Cardiac fibroblast (primary cell): ENCODE data around the gene PPP1R10.
A peak's percentile ranks its signal among the peaks of the same experiment; 100 is the strongest.

ENCODE experiments used
- DNase-seq, 2 donors: peaks; one replicate each; pipeline versions ENCODE4 v3.0.0 to v3.0.0-alpha.2; 2010; ENCODE audit warnings: low read depth in 2 of 2
- H3K4me3 ChIP-seq, 2 donors: replicated peaks in 1 of 2; 1 replicate in 1 of 2; 2 replicates in 1 of 2; pipeline ENCODE4 v1.5.1; 2011; ENCODE audit warnings: low read depth in 2 of 2, low read length in 2 of 2, mild to moderate bottlenecking in 2 of 2, moderate library complexity in 1 of 2
- CTCF ChIP-seq: IDR thresholded peaks from one replicate; pipeline ENCODE4 v1.5.1; 2011; ENCODE audit warnings: low read depth, mild to moderate bottlenecking, low read length, inconsistent platforms

The PPP1R10 gene

DNA sequence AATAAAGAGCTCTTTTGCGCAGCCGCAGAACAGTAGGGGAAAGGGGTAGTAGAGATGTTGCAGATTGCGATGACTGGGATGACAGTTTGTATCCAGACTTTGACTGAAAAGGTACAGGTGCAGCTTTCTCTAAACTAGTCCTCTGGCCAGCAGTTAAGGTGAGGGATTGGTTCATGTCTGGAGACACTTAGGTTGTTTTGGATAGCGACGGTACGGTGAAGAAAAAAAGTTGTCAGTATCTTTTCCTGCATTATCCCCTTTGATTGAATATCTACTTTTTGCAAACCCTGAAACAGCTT, 59.4 kb downstream of the PPP1R10 start:
- peak overlapping the region; percentile 80 to 100 for H3K4me3 ChIP-seq
- DNase-seq = no peak
- no peak for TF ChIP-seq CTCF

- TF ChIP-seq CTCF = no peak
- peak within 1 kb of the TSS; percentile 80 to 100 for H3K4me3 ChIP-seq
- peak; percentile 92 to 93 for DNase-seq
Measured at GRCh38 chr6:30556906-30557682, 59.9 kb downstream of the PPP1R10 start, which contains the start of gene PRR3. Gene PRR3 (plus strand): TSS chr6:30557295. CDS start chr6:30557345, 50 bp downstream.

DNA sequence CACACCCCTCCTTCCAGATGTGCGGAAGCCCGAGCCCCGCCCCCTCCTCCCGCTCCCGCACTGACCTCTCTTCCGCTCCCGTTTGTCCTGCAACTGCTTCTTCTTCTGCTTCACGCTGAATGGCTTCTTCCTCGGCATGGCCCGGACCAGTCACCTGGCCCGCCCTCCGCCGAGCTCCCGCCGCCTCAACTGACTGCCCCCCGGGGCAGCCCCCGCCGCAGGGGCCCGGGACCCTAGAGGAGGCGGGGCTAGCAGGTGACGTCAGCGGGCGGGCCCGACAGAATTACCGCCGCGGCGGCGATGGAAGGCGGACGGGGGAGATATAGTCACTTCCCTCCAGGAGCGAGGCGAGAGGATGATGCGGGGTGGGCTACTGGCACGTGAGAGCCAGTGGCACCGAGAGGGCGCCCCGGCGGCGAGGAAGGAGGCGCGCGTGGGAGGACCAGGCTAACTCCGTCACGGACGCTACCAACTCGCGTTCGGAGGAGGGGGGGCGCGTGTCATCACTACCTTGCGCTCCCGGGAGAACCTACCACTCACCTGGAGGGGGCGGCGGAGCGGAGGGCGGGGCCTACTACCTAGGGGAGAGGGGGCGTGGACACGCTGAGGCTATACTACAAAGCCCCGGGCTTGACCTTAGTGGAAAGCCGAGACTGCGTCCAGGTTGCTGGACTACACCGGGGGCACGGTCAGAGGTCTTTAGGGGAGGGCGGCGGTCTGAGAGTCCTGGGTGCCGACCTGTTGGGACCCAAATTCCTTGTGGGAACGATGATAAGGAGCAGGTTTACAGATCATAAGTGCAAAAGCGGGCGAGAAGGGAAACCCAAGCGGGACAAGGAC, 60.8 kb downstream of the PPP1R10 start, which contains the start of gene GNL1:
Gene GNL1 (minus strand): TSS at position 424 of the 840 bp plus-strand sequence. CDS start 286 bp downstream, at position 138.
- no peak for TF ChIP-seq CTCF
- peak within 1 kb of the TSS; percentile 80 to 100 for H3K4me3 ChIP-seq
- peak; percentile 92 to 95 for DNase-seq

- DNase-seq = no peak
- peak overlapping the region; percentile 80 to 100 for H3K4me3 ChIP-seq
- no peak for TF ChIP-seq CTCF
Measured at GRCh38 chr6:30555816-30556065, 61.3 kb downstream of the PPP1R10 start.

GRCh38 chr6:30554962-30555815, 61.9 kb downstream of the PPP1R10 start:
- no peak for TF ChIP-seq CTCF
- DNase-seq = peak; percentile 27 to 56
- peak overlapping the region; percentile 80 to 100 for H3K4me3 ChIP-seq

GRCh38 chr6:30554404-30554803, 62.6 kb downstream of the PPP1R10 start:
- H3K4me3 ChIP-seq = no peak overlapping the region
- TF ChIP-seq CTCF = no peak
- DNase-seq = no peak
